OCI-LY7 (cell line): Measurements from ENCODE around the gene FLAD1. TPM values are rescaled to one million over a fixed set of nuclear protein-coding genes. Genes with fewer than 3 reads are reported as not detected.

Source experiments
- BruUV-seq: library from RNA; stranded (reverse); fragments of 400-500 nt; replicated peaks from 2 replicates; lab custom pipeline; 2021; lab: Mats Ljungman, UMichigan
- CTCF ChIA-PET: fragments of 300-600 bp; sonication (Branson Sonifier 250); formaldehyde crosslinking; loops from one replicate; lab custom pipeline; 2022; ENCODE audit warnings: antibody characterized with exemption; ENCODE audit not compliant: unreplicated experiment; lab: Charles Lee
- POLR2A ChIA-PET: fragments of 300-600 bp; sonication (Branson Sonifier 250); formaldehyde crosslinking; loops from one replicate; lab custom pipeline; 2022; ENCODE audit warnings: antibody characterized with exemption; lab: Charles Lee
- DNase-seq: peaks from one replicate; pipeline ENCODE4 v3.0.0-alpha.2; 2015; ENCODE audit warnings: low spot score
- H2AFZ ChIP-seq: fragments of 200-600 bp; sonication (generic), shearing (Covaris generic); 2 replicates; pipeline ENCODE4 v1.6.1; 2014; ENCODE audit warnings: mild to moderate bottlenecking, antibody characterized with exemption, low read length, moderate library complexity
- H3K27ac ChIP-seq: fragments of 200-600 bp; sonication (generic); 2 replicates; pipeline ENCODE4 v1.5.1; 2014; ENCODE audit warnings: mixed run types, low read depth, mild to moderate bottlenecking, moderate library complexity, low read length, inconsistent platforms; ENCODE audit not compliant: poor library complexity, severe bottlenecking
- H3K36me3 ChIP-seq: fragments of 200-600 bp; sonication (generic); 2 replicates; pipeline ENCODE4 v1.6.1; 2014; ENCODE audit warnings: mild to moderate bottlenecking, antibody characterized with exemption, low read length, moderate library complexity, mixed read lengths; ENCODE audit not compliant: insufficient read depth
- H3K4me1 ChIP-seq: fragments of 200-600 bp; sonication (generic); 2 replicates; pipeline ENCODE4 v1.5.1; 2014; ENCODE audit warnings: mild to moderate bottlenecking, low read length; ENCODE audit not compliant: insufficient read depth, poor library complexity, severe bottlenecking
- H3K4me2 ChIP-seq: fragments of 200-600 bp; sonication (generic); 2 replicates; pipeline ENCODE4 v1.6.1; 2014; ENCODE audit warnings: mild to moderate bottlenecking, low read length
- H3K4me3 ChIP-seq: fragments of 200-600 bp; sonication (generic); 2 replicates; pipeline ENCODE4 v1.5.1; 2014; ENCODE audit warnings: mild to moderate bottlenecking, low read depth, low read length; ENCODE audit not compliant: poor library complexity, severe bottlenecking
- H3K79me2 ChIP-seq: fragments of 200-600 bp; sonication (generic); 2 replicates; pipeline ENCODE4 v1.6.1; 2016; ENCODE audit warnings: low read depth, mild to moderate bottlenecking, low read length, moderate library complexity, mixed read lengths; ENCODE audit not compliant: insufficient read depth
- H3K9me2 ChIP-seq: fragments of 200-600 bp; sonication (generic); 2 replicates; pipeline ENCODE4 v1.6.1; 2016; ENCODE audit warnings: mild to moderate bottlenecking, low read length, mixed read lengths; ENCODE audit not compliant: insufficient read depth
- H3K9me3 ChIP-seq: fragments of 200-600 bp; sonication (generic); 2 replicates; pipeline ENCODE4 v1.6.1; 2014; ENCODE audit warnings: mild to moderate bottlenecking, mixed run types, low read length, mixed read lengths
- H4K20me1 ChIP-seq: fragments of 200-600 bp; sonication (generic); 2 replicates; pipeline ENCODE4 v1.6.1; 2014; ENCODE audit warnings: mild to moderate bottlenecking, antibody characterized with exemption, low read length, moderate library complexity, mixed read lengths; ENCODE audit not compliant: insufficient read depth
- EZH2phosphoT487 ChIP-seq: fragments of 200-600 bp; sonication (generic); IDR thresholded peaks from 2 replicates; pipeline ENCODE4 v1.6.1; 2018; ENCODE audit warnings: low read depth, borderline replicate concordance, mild to moderate bottlenecking, mixed run types, antibody characterized with exemption, low read length, moderate library complexity, mixed read lengths
- intact Hi-C: fragments of 100-400 bp; cut with micrococcal nuclease; formaldehyde crosslinking; loops from one replicate; pipeline ENCODE4 v1.10.0; 2022; ENCODE audit not compliant: unreplicated experiment
- total RNA-seq, 2 experiments: library from RNA; depleted of rRNA in 1 of 2; stranded (reverse); fragments of >200 nt in 1 of 2; shearing (Covaris generic) in 1 of 2; gene quantifications; 2 replicates each; pipeline ENCODE4 v1.2.3, GENCODE V29; 2014 to 2022
- TF ChIP-seq, protein P1 (sequence below): fragments of 200-600 bp; sonication (generic); conservative IDR thresholded peaks from 2 replicates; pipeline ENCODE4 v1.5.1; 2014; ENCODE audit warnings: mild to moderate bottlenecking, antibody characterized with exemption, low read length, moderate library complexity, mixed read lengths

Gene FLAD1
- total RNA-seq, 2 experiments from 2014 or later = 52.7 to 57.9 TPM

GRCh38 chr1:154963643-154964042 is 19.5 kb upstream of the FLAD1 start:
- Histone ChIP-seq H3K79me2 (peaks cover 21% of the 10 kb centered on the region), H3K4me2 (no peak overlapping the region; the same call in 1 of the 2 replicates), H3K27ac (no peak overlapping the region), H3K36me3 (peaks cover 74% of the 10 kb centered on the region), H4K20me1 (0 out of 2 replicates have a peak, but pooled peaks cover 4% of the 10 kb centered on the region), H3K9me3 (no peaks in the 10 kb centered on the region), H3K9me2 (no peaks in the 10 kb centered on the region), H2AFZ (no peak overlapping the region), H3K4me3 (no peak overlapping the region), H3K4me1 (peaks cover 19% of the 10 kb centered on the region)
- BruUV-seq = no TSS peak
- CTCF ChIA-PET = no interaction called here
- intact Hi-C loops = loop anchor here (5.0 kb wide), 1 partner anchor 99 kb away; the partner anchor contains the start of gene EFNA4
- no peak for DNase-seq
- TF ChIP-seq, protein P1, sequence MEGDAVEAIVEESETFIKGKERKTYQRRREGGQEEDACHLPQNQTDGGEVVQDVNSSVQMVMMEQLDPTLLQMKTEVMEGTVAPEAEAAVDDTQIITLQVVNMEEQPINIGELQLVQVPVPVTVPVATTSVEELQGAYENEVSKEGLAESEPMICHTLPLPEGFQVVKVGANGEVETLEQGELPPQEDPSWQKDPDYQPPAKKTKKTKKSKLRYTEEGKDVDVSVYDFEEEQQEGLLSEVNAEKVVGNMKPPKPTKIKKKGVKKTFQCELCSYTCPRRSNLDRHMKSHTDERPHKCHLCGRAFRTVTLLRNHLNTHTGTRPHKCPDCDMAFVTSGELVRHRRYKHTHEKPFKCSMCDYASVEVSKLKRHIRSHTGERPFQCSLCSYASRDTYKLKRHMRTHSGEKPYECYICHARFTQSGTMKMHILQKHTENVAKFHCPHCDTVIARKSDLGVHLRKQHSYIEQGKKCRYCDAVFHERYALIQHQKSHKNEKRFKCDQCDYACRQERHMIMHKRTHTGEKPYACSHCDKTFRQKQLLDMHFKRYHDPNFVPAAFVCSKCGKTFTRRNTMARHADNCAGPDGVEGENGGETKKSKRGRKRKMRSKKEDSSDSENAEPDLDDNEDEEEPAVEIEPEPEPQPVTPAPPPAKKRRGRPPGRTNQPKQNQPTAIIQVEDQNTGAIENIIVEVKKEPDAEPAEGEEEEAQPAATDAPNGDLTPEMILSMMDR = no peak
- no peak for TF ChIP-seq EZH2phosphoT487
- POLR2A ChIA-PET = no interaction called here

DNA sequence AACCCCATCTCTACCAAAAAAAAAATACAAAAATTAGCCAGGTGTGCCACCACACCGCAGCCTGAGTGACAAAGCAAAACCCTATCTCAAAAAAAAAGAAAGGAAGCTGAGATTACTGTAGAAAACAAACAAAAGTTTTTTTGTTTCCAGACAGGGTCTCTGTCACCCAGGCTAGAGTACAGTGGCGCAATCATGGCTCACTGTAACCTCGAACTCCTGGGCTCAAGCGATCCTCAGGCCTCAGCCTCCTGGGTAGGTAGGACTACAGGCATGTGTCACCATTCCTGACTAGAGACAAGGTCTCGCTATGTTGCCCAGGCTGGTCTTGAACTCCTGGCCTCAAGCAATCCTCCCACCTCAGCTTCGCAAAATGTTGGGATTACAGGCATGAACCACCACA is 18.8 kb upstream of the FLAD1 start:
- CTCF ChIA-PET = no interaction called here
- peaks cover 74% of the 10 kb centered on the region for H3K36me3 ChIP-seq
- POLR2A ChIA-PET = no interaction called here
- H3K79me2 ChIP-seq = peaks cover 17% of the 10 kb centered on the region
- H3K9me3 ChIP-seq = no peaks in the 10 kb centered on the region
- TF ChIP-seq, protein P1 = no peak
- TF ChIP-seq EZH2phosphoT487 = no peak
- intact Hi-C loops = loop anchor here (5.0 kb wide), 1 partner anchor 98 kb away; the partner anchor contains the start of gene EFNA4
- H3K4me3 ChIP-seq = no peak overlapping the region
- no TSS peak for BruUV-seq
- H3K9me2 ChIP-seq = no peaks in the 10 kb centered on the region
- H3K4me2 ChIP-seq = no peak overlapping the region
- H3K27ac ChIP-seq = no peak overlapping the region
- H3K4me1 ChIP-seq = peaks cover 19% of the 10 kb centered on the region
- no peak for DNase-seq
- 0 out of 2 replicates have a peak, but pooled peaks cover 4% of the 10 kb centered on the region for H4K20me1 ChIP-seq
- H2AFZ ChIP-seq = no peak overlapping the region

GRCh38 chr1:154966111-154966510 is 17.0 kb upstream of the FLAD1 start:
- Histone ChIP-seq H3K4me2 (no peak overlapping the region), H3K9me2 (no peaks in the 10 kb centered on the region), H2AFZ (no peak overlapping the region), H3K79me2 (peaks cover 8% of the 10 kb centered on the region), H3K36me3 (peaks cover 78% of the 10 kb centered on the region), H4K20me1 (no peaks in the 10 kb centered on the region), H3K4me1 (peaks cover 24% of the 10 kb centered on the region), H3K4me3 (no peak overlapping the region), H3K27ac (no peak overlapping the region), H3K9me3 (no peaks in the 10 kb centered on the region)
- intact Hi-C loops = no loop called here
- CTCF ChIA-PET = interaction anchor here (0.6 kb wide), 1 partner anchor 45 kb away, joined by 4 read pairs; no protein-coding TSS in a partner anchor
- BruUV-seq = no TSS peak
- POLR2A ChIA-PET = interaction anchor here (2.1 kb wide), 1 partner anchor 18 kb away, joined by 5 read pairs; the partner anchor contains the start of gene FLAD1
- no peak for DNase-seq
- TF ChIP-seq, protein P1 = no peak
- no peak for TF ChIP-seq EZH2phosphoT487
